Measurements from ENCODE around the gene CEP57. TPM values are rescaled to one million over a fixed set of nuclear protein-coding genes. Genes with fewer than 3 reads are reported as not detected.

The CEP57 gene
- total RNA-seq (2014; rRNA removed; shearing (Covaris generic)) = 39.7 and 40.7 TPM in 2 replicates

DNA sequence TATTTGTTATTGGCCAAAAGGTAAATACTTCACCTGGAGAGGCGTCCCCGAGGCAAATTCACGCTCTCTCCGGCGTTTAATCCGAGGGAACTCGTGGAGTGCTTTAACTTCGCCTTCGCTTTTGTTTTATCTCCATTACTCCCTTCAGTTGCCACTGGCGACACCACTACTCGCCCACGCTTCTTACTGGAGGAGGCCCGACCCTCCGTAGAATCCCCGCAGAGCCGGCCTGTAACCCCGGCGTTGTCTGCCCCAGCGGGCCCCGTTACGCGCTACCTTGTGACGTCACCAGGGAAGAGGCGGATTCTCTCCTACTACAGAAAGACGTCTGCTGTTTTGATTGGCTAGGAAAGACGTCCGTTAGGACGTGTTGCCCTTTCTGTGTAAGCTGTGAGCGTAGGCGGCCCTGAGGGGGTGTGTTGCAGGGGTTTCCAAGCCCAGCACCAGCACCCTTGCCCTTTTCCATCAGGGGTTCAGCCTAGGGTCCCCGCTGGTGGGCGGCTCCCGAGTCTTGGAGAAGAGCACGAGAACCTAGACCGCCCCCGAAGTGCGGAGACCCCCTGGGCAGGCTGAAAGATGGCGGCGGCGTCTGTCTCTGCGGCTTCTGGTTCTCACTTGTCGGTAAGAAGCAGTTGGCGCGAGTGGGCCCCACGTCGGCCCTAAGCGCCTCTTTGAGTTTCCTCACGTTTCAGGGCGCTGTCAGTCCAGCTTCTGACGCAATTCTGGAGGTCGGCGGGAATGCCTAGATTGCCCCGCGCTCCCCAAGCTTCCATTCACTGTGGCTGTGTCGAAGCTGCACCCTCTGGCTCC lies at the start of gene CEP57:
Gene CEP57, plus strand, starts transcription at position 376 of the 810 bp plus-strand sequence. Its CDS starts 201 bp downstream, at position 577.
- H3K9me3 ChIP-seq (replicated peaks) = no peaks in the 10 kb centered on the region
- peak; percentile 93 to 95 for DNase-seq (ENCODE audit: low read depth in 1 of 2, low spot score in 2 of 2)

DNA sequence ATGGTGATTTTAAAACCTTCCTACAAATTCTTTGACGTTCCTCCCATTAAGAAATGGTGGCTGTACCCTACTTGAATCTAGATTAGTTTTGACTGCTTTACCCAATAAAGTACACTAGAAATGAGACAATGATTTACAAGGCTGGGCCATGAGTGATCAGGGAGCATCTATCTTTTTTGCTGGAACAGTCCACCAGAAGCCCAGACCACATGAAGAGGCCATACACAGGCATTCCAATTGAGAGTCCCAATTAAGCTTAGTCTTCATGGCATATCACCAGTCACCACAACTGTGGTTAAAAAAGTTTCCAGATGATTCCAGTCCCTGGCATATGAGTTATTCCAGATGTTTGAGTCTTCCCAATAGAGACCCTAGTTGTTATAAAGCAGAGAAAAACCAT lies 40.2 kb upstream of the CEP57 start:
- Histone ChIP-seq H3K4me3 (no peak overlapping the region), H3K9me3 (replicated peaks) (no peaks in the 10 kb centered on the region), H3K4me1 (replicated peaks) (no peaks in the 10 kb centered on the region), H3K27ac (no peak overlapping the region), H3K36me3 (no peaks in the 10 kb centered on the region), H3K27me3 (replicated peaks) (no peaks in the 10 kb centered on the region)
- no peak for DNase-seq (ENCODE audit: low read depth in 1 of 2, low spot score in 2 of 2)

More for the DNA sequence above, at the start of gene CEP57:
- Histone ChIP-seq H3K27ac (peak within 1 kb of the TSS; percentile 94), H3K27me3 (replicated peaks) (no peaks in the 10 kb centered on the region), H3K36me3 (peaks cover 16% of the 10 kb centered on the region), H3K4me3 (peak within 1 kb of the TSS; percentile 74), H3K4me1 (replicated peaks) (peaks cover 14% of the 10 kb centered on the region)

DNA sequence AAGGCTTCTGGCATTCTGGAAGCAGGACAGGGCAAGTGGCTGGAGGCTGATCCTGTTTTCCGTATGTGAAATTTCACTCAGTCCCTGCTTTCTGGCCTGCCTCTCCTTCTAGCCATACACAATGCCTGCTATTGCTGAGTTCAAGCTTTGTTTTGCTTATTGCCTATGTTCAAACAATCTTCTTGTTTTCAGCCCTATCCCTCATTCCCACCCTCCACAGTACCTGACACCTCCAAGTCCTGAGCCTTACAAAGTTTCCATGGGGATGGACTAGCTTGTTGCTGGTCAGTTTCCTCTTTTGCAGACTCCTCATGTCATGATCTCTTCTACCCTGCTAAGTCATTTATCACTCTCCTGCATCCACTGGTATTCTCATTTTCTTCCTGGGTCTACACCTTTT lies 38.8 kb upstream of the CEP57 start:
- H3K36me3 ChIP-seq = no peaks in the 10 kb centered on the region
- H3K4me3 ChIP-seq = no peak overlapping the region
- no peak for DNase-seq (ENCODE audit: low read depth in 1 of 2, low spot score in 2 of 2)
- no peaks in the 10 kb centered on the region for H3K27me3 ChIP-seq (replicated peaks)
- H3K9me3 ChIP-seq (replicated peaks) = no peaks in the 10 kb centered on the region
- no peak overlapping the region for H3K27ac ChIP-seq
- H3K4me1 ChIP-seq (replicated peaks) = no peaks in the 10 kb centered on the region

DNA sequence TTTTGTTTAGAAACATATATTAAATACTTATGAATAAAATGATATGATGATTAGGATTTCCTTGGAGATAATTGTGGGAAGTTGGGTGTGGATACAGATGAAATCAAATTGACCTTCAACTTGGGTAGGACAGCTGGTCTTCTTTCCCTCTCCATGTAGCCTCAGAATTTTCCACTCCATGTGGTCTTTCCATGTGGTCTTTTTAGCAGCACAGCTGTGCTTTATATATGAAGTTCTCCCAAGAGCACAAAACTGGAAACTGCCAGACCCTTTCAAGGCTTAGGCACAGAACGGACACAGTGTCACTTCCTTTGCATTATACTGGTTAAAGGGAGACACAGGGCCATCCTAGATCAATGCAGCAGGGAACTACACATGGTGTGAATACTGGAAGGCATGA lies 29.4 kb upstream of the CEP57 start:
- Histone ChIP-seq H3K27ac (no peak overlapping the region), H3K4me3 (no peak overlapping the region), H3K4me1 (replicated peaks) (no peaks in the 10 kb centered on the region), H3K36me3 (no peaks in the 10 kb centered on the region), H3K9me3 (replicated peaks) (no peaks in the 10 kb centered on the region), H3K27me3 (replicated peaks) (no peaks in the 10 kb centered on the region)
- DNase-seq (ENCODE audit: low read depth in 1 of 2, low spot score in 2 of 2) = no peak

DNA sequence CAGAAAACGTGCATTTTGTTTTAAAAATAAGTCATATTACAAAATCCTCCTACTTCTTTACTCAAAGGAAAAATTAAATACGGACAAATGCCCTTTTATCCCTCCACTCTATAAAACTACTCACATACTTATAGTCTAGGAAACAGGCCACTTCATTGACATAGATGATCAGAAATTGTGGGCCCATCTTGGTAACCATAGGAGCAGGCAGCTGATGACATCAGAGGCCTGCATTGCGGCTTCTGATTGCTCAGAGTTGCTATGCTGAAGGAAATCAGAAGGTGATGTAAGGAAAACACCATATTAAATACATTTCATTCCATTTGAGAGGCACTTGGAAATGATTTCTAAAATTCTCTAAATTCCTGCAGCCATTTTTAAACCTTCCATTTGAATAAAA lies 27.8 kb upstream of the CEP57 start:
- no peaks in the 10 kb centered on the region for H3K27me3 ChIP-seq (replicated peaks)
- H3K36me3 ChIP-seq = no peaks in the 10 kb centered on the region
- H3K27ac ChIP-seq = no peak overlapping the region
- no peak for DNase-seq (ENCODE audit: low read depth in 1 of 2, low spot score in 2 of 2)
- no peaks in the 10 kb centered on the region for H3K4me1 ChIP-seq (replicated peaks)
- no peak overlapping the region for H3K4me3 ChIP-seq
- H3K9me3 ChIP-seq (replicated peaks) = no peaks in the 10 kb centered on the region

DNA sequence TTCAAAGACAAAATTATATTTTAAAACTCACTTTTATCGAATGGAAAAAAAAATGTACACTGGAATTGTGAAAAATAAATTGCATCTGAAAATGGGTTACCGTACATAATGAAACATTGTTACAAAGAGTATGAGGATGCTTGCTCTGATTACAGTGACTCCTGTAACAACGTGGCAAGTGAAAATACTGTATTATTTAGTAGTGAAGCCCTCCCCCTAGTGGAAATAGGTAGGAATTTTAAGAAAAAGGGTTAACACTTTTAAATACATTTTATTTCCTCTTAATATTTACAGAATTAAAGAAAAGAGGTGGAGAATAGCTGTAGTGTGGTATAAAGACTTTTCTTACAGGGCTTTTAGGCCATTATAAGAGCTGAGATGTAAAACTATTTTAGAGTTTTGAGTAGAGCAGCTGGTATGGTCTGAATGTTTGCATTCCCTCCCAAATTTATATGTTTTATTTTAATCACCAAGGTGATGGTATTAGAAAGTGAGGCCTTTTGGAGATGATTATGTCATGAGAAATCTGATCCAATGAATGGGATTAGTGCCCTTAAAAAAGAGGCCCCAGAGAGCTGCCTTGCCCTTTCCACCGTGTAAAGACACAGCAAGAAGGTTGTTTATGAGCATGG lies 25.9 kb upstream of the CEP57 start:
- Histone ChIP-seq H3K36me3 (no peaks in the 10 kb centered on the region), H3K27ac (no peak overlapping the region), H3K4me1 (replicated peaks) (no peaks in the 10 kb centered on the region), H3K9me3 (replicated peaks) (no peaks in the 10 kb centered on the region), H3K27me3 (replicated peaks) (no peaks in the 10 kb centered on the region), H3K4me3 (no peak overlapping the region)
- peak in 1 of 2 experiments; percentile 1 for DNase-seq (ENCODE audit: low read depth in 1 of 2, low spot score in 2 of 2)

DNA sequence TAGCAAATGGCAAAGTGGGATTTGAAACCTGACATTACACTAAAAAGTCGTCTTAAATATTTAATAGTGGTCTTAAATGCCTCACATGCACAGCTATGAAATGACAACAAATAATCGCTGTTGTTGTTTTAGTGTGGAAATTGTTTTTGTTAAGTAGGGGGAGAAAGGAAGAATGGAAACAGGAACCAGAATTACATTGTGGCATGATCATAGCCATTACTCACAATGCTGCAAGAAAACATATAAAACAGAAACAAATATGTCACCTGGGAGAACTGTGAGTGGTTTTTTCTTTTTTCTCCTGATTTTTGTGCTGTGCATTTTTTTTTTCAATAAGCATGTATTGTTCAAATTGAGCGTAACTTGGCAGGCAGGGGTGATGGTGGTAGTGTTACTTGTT lies 23.6 kb upstream of the CEP57 start:
- DNase-seq (ENCODE audit: low read depth in 1 of 2, low spot score in 2 of 2) = no peak
- Histone ChIP-seq H3K9me3 (replicated peaks) (no peaks in the 10 kb centered on the region), H3K4me3 (no peak overlapping the region), H3K36me3 (no peaks in the 10 kb centered on the region), H3K27ac (no peak overlapping the region), H3K27me3 (replicated peaks) (no peaks in the 10 kb centered on the region), H3K4me1 (replicated peaks) (no peaks in the 10 kb centered on the region)

DNA sequence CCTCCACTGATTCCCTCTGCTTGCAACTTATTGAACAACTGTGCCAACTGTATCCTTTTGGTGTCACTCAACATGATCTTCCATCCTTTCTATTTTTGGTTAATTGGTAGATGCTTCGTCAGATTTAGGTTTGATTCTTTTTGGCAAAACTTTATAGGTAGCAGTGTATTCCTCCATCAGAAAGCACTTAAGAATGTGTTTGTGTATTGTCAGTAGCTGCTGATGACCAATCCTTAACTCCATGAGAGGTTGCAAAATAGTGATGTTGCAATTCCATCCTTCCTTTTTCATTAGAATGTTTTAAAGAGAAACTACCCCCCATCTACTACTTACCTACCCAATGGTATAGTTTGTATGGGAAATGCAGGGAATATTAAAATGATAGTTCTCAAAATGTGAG lies 22.8 kb upstream of the CEP57 start:
- Histone ChIP-seq H3K27me3 (replicated peaks) (no peaks in the 10 kb centered on the region), H3K27ac (no peak overlapping the region), H3K4me1 (replicated peaks) (no peaks in the 10 kb centered on the region), H3K36me3 (no peaks in the 10 kb centered on the region), H3K9me3 (replicated peaks) (no peaks in the 10 kb centered on the region), H3K4me3 (no peak overlapping the region)
- no peak for DNase-seq (ENCODE audit: low read depth in 1 of 2, low spot score in 2 of 2)

DNA sequence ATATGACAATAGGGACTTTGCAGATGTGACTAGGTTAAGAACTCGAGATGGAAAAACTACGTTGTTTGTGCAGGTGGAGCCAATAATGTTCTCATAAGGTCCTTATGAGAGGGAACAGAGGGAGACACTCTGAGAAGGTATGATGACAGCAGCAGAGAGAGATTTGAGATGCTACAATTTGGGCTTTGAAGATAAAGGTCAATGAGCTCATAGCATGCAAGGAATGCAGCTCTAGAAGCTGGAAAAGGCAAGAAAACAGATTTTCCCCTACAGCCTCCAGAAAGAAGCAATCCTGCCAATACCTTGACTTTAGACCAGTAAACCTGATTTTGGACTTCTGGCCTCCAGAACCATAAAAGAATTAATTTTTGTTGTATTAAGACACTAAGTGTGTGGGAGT lies 21.8 kb upstream of the CEP57 start:
- no peaks in the 10 kb centered on the region for H3K36me3 ChIP-seq
- no peaks in the 10 kb centered on the region for H3K9me3 ChIP-seq (replicated peaks)
- no peak for DNase-seq (ENCODE audit: low read depth in 1 of 2, low spot score in 2 of 2)
- H3K27ac ChIP-seq = no peak overlapping the region
- no peaks in the 10 kb centered on the region for H3K27me3 ChIP-seq (replicated peaks)
- H3K4me3 ChIP-seq = no peak overlapping the region
- H3K4me1 ChIP-seq (replicated peaks) = no peaks in the 10 kb centered on the region

DNA sequence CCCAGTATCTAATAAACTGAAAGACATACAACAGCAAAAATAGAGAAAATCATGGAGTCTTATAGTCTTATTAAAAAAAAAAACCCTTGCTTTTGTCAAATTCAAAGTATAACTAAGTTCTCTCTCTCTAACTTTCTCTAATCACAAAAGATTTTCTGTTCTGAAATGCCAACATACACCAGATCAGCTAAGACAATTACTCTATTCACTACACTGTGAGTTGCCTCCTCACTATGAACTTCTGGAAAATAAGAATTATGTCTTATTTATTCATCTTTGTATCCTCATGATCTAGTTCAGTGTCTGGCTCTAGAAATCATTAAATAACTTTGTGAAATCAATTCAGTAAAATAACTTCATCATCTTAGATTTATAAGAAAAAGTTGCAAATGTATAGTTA lies 13.4 kb upstream of the CEP57 start:
- no peak for DNase-seq (ENCODE audit: low read depth in 1 of 2, low spot score in 2 of 2)
- H3K4me1 ChIP-seq (replicated peaks) = no peaks in the 10 kb centered on the region
- no peaks in the 10 kb centered on the region for H3K9me3 ChIP-seq (replicated peaks)
- no peaks in the 10 kb centered on the region for H3K27me3 ChIP-seq (replicated peaks)
- H3K4me3 ChIP-seq = no peak overlapping the region
- H3K27ac ChIP-seq = no peak overlapping the region
- H3K36me3 ChIP-seq = peaks cover 21% of the 10 kb centered on the region

DNA sequence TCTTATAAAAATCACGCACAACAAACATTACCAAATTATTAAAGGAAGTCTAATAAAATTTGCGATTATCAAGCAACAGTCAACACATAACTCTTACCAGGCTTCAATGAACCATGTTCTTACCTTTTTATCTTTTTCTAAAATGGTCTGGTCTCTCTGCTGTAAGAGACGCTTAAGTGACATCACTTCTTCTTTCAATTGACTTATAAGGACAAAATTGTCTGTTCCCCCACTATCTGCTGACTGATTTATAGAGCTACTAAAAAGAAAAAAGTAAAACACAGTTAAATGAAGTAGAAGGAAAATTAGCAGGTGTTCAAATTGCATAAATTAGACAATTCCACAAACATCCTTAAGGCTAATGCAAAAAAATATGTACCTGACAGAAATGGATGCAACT lies 11.6 kb upstream of the CEP57 start:
- Histone ChIP-seq H3K36me3 (peaks cover 33% of the 10 kb centered on the region), H3K27me3 (replicated peaks) (no peaks in the 10 kb centered on the region), H3K9me3 (replicated peaks) (no peaks in the 10 kb centered on the region), H3K4me3 (no peak overlapping the region), H3K4me1 (replicated peaks) (no peaks in the 10 kb centered on the region), H3K27ac (no peak overlapping the region)
- no peak for DNase-seq (ENCODE audit: low read depth in 1 of 2, low spot score in 2 of 2)

DNA sequence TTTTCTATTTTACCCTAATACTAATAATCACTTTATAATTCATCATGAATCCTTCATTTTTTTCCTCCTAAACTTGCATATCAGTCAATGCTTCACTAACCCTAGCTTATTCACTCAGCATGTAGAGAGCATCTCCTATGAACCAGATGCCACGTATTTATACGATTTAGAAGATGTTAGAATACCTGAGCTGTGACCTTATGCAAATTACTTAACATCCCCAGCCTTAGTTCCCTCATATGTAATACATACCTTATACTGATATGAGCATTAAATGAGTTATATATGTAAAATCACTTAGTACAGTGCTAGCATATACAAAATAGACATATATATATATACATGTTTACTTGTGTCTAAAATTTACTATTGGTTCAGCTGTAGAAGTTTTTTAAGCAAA lies 9.8 kb upstream of the CEP57 start:
- no peak overlapping the region for H3K4me3 ChIP-seq
- no peaks in the 10 kb centered on the region for H3K9me3 ChIP-seq (replicated peaks)
- H3K4me1 ChIP-seq (replicated peaks) = no peaks in the 10 kb centered on the region
- no peak overlapping the region for H3K27ac ChIP-seq
- no peaks in the 10 kb centered on the region for H3K27me3 ChIP-seq (replicated peaks)
- H3K36me3 ChIP-seq = peaks cover 41% of the 10 kb centered on the region
- no peak for DNase-seq (ENCODE audit: low read depth in 1 of 2, low spot score in 2 of 2)

DNA sequence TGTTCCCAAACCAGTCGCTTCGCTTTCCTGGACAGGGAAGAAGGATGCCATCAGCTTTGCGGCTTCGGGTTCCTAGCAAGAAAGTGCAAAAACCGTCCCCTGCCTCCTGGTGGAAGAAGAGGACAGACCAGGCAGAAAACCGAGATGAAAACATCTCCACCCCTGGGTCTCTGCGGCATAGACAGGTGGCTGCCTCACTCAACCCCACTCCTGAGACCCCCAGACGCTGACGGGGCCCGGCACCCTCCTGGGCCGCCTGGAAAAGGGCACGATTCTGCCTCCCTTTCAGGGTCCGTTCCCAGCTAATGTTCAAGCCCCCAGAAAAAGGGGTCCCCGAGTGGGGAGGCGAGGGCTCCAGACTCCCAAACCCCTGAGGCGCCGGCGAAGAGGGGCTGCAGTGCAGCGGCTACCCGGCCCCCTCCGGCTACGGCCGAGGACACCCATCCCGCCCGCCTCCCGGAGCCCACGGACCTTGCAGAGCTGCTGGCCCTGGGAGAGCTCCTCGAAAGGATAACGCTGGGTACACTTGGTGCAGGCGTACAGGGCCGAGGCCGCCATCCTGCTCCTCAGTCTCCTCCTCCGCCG lies 1.3 kb upstream of the CEP57 start:
- DNase-seq (ENCODE audit: low read depth in 1 of 2, low spot score in 2 of 2) = peak; percentile 25 to 39
- Histone ChIP-seq H3K36me3 (peaks cover 22% of the 10 kb centered on the region), H3K4me3 (peak overlapping the region; percentile 74), H3K27me3 (replicated peaks) (no peaks in the 10 kb centered on the region), H3K9me3 (replicated peaks) (no peaks in the 10 kb centered on the region), H3K4me1 (replicated peaks) (peaks cover 14% of the 10 kb centered on the region), H3K27ac (peak overlapping the region; percentile 94)

DNA sequence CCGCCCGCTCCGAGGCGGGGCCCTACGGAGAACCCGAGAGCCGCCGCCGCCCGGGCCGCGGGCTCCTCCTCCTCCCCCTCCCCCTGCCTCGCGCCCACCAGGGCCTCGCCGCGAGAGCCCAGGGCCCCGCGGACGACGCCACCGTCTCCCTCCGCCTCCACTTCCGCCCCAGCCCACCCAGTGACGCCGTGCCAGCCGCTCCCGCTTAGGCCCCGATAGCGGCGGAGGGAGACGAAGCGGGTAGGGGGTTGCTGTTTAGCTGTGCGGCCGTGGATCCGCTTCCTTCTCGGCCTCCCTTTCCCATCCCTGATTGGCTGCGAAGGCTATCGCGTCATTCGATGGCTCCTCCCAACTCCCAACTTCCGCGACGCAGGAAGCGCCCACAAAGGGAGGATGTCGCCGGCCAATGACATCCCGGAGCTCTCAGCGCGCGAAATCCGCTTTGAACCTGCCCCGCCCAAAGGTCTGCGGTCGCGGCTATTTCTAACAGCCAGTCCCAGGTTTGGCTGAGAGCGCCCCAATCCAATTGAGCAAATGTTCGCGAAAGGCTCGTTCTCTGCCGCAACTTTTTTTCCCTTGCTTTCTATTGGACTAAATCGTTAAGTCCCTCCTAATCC lies 684 bp upstream of the CEP57 start, which contains the start of gene FAM76B:
Gene FAM76B, minus strand, starts transcription at position 277 of the 617 bp plus-strand sequence. CDS start 304 bp downstream, outside the sequence.
- Histone ChIP-seq H3K4me1 (replicated peaks) (peaks cover 14% of the 10 kb centered on the region), H3K27me3 (replicated peaks) (no peaks in the 10 kb centered on the region), H3K27ac (peak within 1 kb of the TSS; percentile 94), H3K9me3 (replicated peaks) (no peaks in the 10 kb centered on the region), H3K4me3 (peak within 1 kb of the TSS; percentile 74), H3K36me3 (peaks cover 18% of the 10 kb centered on the region)
- DNase-seq (ENCODE audit: low read depth in 1 of 2, low spot score in 2 of 2) = peak; percentile 95 to 97
